Immature natural killer cell (primary cell): Measurements from ENCODE around the gene TULP1. TPM values are rescaled to one million over a fixed set of nuclear protein-coding genes. Genes with fewer than 3 reads are reported as not detected.

Experiments used
- DNase-seq, 3 donors: peaks; one replicate each; pipeline ENCODE4 v3.0.0; 2022; ENCODE audit warnings: mixed read lengths in 1 of 3
- H3K27ac Mint-ChIP-seq, 6 donors: one replicate each; pipeline ENCODE4 v1.8.0; 2020; ENCODE audit warnings: mixed read lengths in 6 of 6, mild to moderate bottlenecking in 5 of 6, inconsistent platforms in 4 of 6, moderate library complexity in 3 of 6
- H3K27me3 Mint-ChIP-seq, 3 donors: one replicate each; pipeline ENCODE4 v1.8.0; 2020 to 2021; ENCODE audit warnings: low read depth in 3 of 3, mild to moderate bottlenecking in 3 of 3, mixed read lengths in 3 of 3, moderate library complexity in 3 of 3, inconsistent platforms in 1 of 3
- H3K36me3 Mint-ChIP-seq, 3 donors: one replicate each; pipeline ENCODE4 v1.8.0; 2020; ENCODE audit warnings: mixed read lengths in 3 of 3, inconsistent platforms in 2 of 3, mild to moderate bottlenecking in 2 of 3
- H3K4me1 Mint-ChIP-seq, 2 donors: one replicate each; pipeline ENCODE4 v1.8.0; 2020; ENCODE audit warnings: inconsistent platforms in 2 of 2, mild to moderate bottlenecking in 2 of 2, mixed read lengths in 2 of 2, moderate library complexity in 1 of 2
- H3K4me3 Mint-ChIP-seq, 5 donors: one replicate each; pipeline ENCODE4 v1.8.0; 2020; ENCODE audit warnings: mild to moderate bottlenecking in 5 of 5, mixed read lengths in 5 of 5, inconsistent platforms in 3 of 5, moderate library complexity in 3 of 5
- H3K9me3 Mint-ChIP-seq, 6 donors: one replicate each; pipeline ENCODE4 v1.8.0; 2020; ENCODE audit warnings: mild to moderate bottlenecking in 6 of 6, mixed read lengths in 6 of 6, inconsistent platforms in 4 of 6, moderate library complexity in 3 of 6
- polyA plus RNA-seq, 3 donors: library from polyadenylated mRNA; unstranded; fragments of 300-500 nt; fragmentation: Illumina TruSeq; gene quantifications; one replicate each; pipeline ENCODE4 v1.2.3, GENCODE V29; 2021

TULP1 gene
- not detected for polyA plus RNA-seq

DNA sequence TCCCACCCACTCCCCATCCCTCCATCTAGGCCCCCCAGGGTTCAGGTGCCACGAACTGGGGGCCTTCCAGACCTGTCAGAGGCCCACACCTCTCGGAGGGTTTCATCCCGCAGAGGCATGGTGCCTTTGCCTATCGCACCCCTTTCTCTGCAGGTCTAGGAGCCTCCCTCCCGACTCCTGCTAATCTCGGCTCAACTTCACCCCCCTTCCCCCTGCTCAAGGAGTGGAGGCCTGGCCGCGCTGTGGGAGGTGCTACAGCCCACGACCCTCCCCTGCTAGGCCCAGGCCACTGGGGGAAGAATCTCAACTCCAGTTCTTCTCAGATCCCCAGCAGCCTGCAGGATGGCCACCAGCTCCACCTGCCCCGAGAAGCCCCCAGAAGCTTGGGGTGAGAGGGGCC lies at the start of gene TULP1:
TSS of gene TULP1 (minus strand) at position 157 of the 400 bp plus-strand sequence. CDS start at position 119, 38 bp downstream.
- Mint-ChIP-seq H3K36me3 (no peaks in the 10 kb centered on the region), H3K9me3 (no peaks in the 10 kb centered on the region), H3K4me3 (peak within 1 kb of the TSS in 1 of 5 donors; percentile 10), H3K27me3 (peaks cover 3 to 14% (median 7%) of the 10 kb centered on the region in 3 donors), H3K4me1 (no peaks in the 10 kb centered on the region), H3K27ac (no peak within 1 kb of the TSS)
- no peak for DNase-seq

DNA sequence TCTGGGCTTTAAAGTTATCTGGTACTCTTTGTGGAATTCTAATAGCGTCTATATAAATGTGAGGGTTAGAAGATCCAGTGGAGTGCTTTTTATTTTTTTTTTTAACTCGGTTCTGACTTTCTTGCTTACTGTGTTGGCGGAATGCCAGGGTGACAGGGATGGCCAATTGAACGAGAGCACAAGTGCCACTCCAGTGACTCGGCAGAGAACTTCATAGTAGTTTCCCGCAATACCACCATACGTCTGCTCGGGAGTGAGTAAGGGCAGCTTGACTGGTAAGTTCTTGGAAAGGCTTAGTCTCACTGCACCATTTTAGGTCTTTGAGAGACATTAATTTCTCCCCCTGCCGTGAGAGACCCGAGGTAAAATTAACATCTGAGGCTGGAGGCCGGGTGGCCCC lies 49.4 kb upstream of the TULP1 start:
- Mint-ChIP-seq H3K27ac (no peak overlapping the region), H3K9me3 (no peaks in the 10 kb centered on the region), H3K36me3 (peaks cover 0 to 4% (median 0%) of the 10 kb centered on the region in 3 donors), H3K4me3 (no peak overlapping the region), H3K27me3 (peaks cover 3 to 16% (median 12%) of the 10 kb centered on the region in 3 donors), H3K4me1 (no peaks in the 10 kb centered on the region)
- no peak for DNase-seq

DNA sequence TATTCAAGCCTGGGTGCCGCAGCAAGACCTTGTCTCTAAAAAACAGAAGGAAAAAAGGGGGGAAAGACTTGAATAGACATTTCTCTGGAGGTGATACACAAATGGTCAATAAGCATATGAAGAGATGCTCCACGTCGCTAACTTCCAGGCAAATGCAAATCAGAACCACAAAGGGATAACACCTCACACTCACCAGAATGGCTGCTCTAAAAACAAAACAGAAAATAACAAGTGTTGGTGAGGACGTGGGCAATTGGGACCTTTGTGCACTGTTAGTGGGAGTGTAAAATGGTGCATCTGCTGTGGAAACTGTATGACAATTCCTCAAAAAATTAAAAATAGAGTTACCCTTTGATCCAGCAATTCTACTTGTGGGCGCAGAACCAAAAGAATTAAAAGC lies 48.4 kb upstream of the TULP1 start:
- no peaks in the 10 kb centered on the region for H3K9me3 Mint-ChIP-seq

DNA sequence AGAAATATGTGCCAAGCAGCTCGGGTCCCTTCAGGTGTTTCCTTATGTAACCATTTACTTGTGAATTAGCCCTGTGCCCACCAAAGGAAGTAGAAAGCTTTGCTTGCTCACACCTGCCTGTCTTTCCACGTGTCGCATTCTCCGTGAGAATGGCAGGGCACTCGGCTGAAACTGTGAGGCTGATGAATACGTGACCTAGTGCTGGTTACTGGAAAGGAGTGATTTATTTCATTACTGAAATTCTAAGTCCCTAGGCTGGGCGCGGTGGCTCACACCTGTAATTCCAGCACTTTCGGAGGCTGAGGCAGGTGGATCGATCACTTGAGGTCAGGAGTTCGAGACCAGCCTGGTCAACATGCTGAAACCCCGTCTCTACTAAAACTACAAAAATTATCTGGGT lies 45.9 kb upstream of the TULP1 start:
- Mint-ChIP-seq H3K27me3 (peaks cover 3 to 10% (median 6%) of the 10 kb centered on the region in 3 donors), H3K36me3 (no peaks in the 10 kb centered on the region), H3K4me3 (no peak overlapping the region), H3K27ac (no peak overlapping the region), H3K9me3 (no peaks in the 10 kb centered on the region), H3K4me1 (no peaks in the 10 kb centered on the region)
- no peak for DNase-seq

More for the DNA sequence above, 48.4 kb upstream of the TULP1 start:
- H3K27me3 Mint-ChIP-seq: peaks cover 3 to 11% (median 11%) of the 10 kb centered on the region in 3 donors
- no peak overlapping the region for H3K27ac Mint-ChIP-seq
- H3K36me3 Mint-ChIP-seq: no peaks in the 10 kb centered on the region
- no peaks in the 10 kb centered on the region for H3K4me1 Mint-ChIP-seq
- DNase-seq: no peak
- no peak overlapping the region for H3K4me3 Mint-ChIP-seq

DNA sequence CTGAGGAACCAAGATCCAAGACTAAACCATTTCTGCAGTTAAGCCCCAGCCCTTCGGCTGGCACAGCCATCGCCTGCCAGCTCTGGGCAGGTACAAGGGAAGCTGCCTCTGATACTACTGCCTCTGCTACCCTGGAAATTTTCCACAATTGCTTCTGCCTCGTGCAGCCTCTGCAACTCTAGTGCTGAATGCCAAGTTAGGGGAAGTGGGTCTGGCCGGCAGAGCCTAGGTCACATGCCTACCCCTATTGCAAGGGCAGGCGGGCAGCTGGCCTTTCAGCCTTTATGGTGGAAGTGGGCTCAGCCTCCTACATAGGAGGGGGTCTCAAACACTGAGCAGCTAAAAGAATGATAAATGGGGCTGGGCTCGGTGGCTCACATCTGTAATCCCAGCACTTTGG lies 44.5 kb upstream of the TULP1 start:
- no peaks in the 10 kb centered on the region for H3K9me3 Mint-ChIP-seq
- H3K27ac Mint-ChIP-seq: no peak overlapping the region
- H3K4me1 Mint-ChIP-seq: peaks cover 3 to 4% of the 10 kb centered on the region in 2 donors
- H3K27me3 Mint-ChIP-seq: peaks cover 0 to 5% (median 2%) of the 10 kb centered on the region in 3 donors
- no peak overlapping the region for H3K4me3 Mint-ChIP-seq
- no peak for DNase-seq
- no peaks in the 10 kb centered on the region for H3K36me3 Mint-ChIP-seq

DNA sequence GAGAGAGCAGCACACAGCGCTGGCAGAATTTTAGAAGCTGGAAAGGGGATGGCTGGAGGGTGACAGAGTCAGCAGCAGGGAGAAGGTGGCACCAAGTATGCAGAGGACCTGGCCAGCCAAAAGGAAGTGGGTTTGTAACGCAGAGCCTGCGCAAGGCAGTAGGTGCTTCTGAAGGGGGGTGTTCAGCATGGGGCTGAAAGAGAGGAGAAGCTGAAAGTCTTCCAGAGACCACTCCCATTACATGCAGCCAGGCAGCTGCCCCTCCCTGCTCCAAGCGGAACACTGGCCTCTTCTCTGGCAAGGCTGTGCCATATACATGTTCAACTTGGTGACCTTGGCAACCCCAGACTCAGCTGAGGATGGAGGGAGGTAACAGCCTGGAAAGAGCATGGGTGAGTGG lies 42.1 kb upstream of the TULP1 start:
- peaks cover 9 to 17% of the 10 kb centered on the region in 2 donors for H3K4me1 Mint-ChIP-seq
- H3K9me3 Mint-ChIP-seq: peaks cover 6 to 11% (median 8%) of the 10 kb centered on the region in 6 donors
- no peak overlapping the region for H3K27ac Mint-ChIP-seq
- peaks cover 2 to 5% (median 4%) of the 10 kb centered on the region in 3 donors for H3K27me3 Mint-ChIP-seq
- peaks cover 4 to 8% (median 4%) of the 10 kb centered on the region in 3 donors for H3K36me3 Mint-ChIP-seq
- H3K4me3 Mint-ChIP-seq: no peak overlapping the region
- DNase-seq: no peak

DNA sequence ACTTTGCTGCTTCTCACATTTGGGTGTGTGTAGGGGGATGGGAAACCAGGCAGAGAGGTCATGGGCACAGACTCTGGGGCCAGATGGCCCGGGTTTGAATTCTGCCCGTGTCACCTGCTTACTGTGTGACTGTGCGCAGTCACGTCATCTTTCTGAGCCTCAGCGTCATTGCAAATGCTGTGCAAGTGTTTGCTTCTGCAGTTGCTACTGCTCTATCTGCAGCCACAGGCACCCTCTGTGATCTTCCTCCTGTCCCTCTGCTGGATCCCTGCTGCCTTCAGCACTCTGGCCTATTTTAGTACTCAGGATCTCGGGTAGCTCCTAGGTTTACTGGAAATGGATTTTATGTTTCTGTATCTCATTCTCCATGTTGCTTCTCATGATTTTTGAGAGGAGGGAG lies 40.6 kb upstream of the TULP1 start:
- Mint-ChIP-seq H3K9me3 (peaks cover 6 to 14% (median 10%) of the 10 kb centered on the region in 6 donors), H3K4me3 (no peak overlapping the region), H3K27me3 (peaks cover 2% of the 10 kb centered on the region in 3 donors), H3K36me3 (peaks cover 4 to 10% (median 4%) of the 10 kb centered on the region in 3 donors), H3K27ac (no peak overlapping the region), H3K4me1 (peaks cover 9 to 17% of the 10 kb centered on the region in 2 donors)
- no peak for DNase-seq

DNA sequence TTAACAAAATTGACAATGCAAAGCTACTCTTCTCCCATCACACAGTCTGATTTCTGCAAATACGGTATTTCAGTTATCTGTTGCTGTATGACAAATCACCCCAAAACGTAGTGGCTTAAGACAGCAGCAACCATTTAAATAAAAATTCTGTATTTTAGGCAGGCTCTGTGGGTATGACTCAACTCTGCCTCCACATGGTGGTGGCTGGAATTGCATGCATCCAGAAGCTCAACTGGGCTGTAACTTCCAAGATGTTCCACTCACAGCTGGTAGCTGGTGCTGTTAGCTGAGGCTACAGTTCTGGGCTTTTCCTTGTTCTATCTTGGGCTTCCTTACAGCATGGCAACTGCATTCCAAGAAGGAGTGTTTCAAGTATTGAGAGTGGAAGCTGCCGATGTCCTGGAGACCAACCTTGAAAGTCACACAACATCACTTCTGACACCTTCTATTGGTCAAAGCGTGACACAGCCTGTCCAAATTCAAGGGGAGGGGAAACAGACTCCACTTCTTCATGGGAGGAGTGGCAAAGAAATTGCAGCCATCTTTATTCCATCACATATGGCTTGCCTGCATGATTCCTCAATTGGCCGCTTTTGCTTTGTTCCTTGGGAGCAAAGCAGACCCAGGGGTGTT lies 39.7 kb upstream of the TULP1 start:
- peaks cover 6 to 14% (median 10%) of the 10 kb centered on the region in 6 donors for H3K9me3 Mint-ChIP-seq
- H3K27ac Mint-ChIP-seq: no peak overlapping the region
- H3K27me3 Mint-ChIP-seq: peaks cover 2 to 5% (median 3%) of the 10 kb centered on the region in 3 donors
- no peak overlapping the region for H3K4me3 Mint-ChIP-seq
- H3K4me1 Mint-ChIP-seq: peaks cover 9 to 17% of the 10 kb centered on the region in 2 donors
- peak; percentile 57 to 67 (median 67) for DNase-seq
- peaks cover 4 to 10% (median 4%) of the 10 kb centered on the region in 3 donors for H3K36me3 Mint-ChIP-seq

DNA sequence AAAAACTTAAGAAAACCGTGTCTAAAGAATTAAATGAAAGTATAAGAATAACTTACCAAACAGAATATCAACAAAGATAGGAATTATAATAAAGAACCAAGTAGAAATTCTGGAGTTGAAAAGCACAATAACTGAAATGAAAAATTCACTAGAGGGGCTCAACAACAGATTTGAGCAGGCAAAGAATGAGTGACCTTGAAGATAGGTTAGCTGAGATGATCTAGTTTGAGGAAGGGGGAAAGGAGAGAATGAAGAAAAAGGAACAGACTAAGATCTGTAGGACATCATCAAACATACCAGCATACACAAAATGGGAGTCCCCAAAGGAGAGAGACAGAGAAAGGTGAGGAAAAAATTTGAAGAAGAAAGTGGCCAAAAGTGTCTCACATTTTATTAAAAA lies 37.7 kb upstream of the TULP1 start:
- peaks cover 2 to 5% (median 4%) of the 10 kb centered on the region in 3 donors for H3K27me3 Mint-ChIP-seq
- H3K27ac Mint-ChIP-seq: peak overlapping the region in 1 of 6 donors; percentile 14
- H3K4me3 Mint-ChIP-seq: peak overlapping the region in 1 of 5 donors; percentile 30
- DNase-seq: no peak
- H3K4me1 Mint-ChIP-seq: peaks cover 9 to 17% of the 10 kb centered on the region in 2 donors
- peaks cover 4 to 10% (median 4%) of the 10 kb centered on the region in 3 donors for H3K36me3 Mint-ChIP-seq
- peaks cover 6 to 14% (median 10%) of the 10 kb centered on the region in 6 donors for H3K9me3 Mint-ChIP-seq

DNA sequence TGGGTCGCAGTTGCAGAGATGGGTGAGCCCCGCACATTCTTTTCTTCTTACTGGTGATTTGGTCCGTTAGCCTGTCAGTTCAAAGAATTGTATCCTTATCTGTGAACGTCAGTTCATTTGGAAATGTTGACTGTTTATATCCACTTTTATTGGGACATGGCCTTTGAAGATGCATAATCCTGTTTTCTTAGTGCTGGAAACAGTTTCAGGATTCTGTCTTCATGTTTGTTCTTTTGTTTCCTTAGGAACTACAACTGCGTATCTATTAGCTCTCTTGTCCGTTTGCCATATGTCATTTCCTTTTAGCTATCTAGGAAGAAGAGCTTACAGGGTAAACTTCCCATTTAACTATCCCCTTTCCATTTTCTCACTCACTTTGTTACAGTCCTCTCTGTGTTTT lies 35.0 kb upstream of the TULP1 start:
- H3K9me3 Mint-ChIP-seq: peaks cover 6 to 14% (median 10%) of the 10 kb centered on the region in 6 donors
- no peak for DNase-seq
- no peak overlapping the region for H3K4me3 Mint-ChIP-seq
- H3K27me3 Mint-ChIP-seq: peaks cover 2 to 5% (median 5%) of the 10 kb centered on the region in 3 donors
- H3K36me3 Mint-ChIP-seq: peaks cover 4 to 10% (median 4%) of the 10 kb centered on the region in 3 donors
- H3K27ac Mint-ChIP-seq: no peak overlapping the region
- H3K4me1 Mint-ChIP-seq: peaks cover 9 to 17% of the 10 kb centered on the region in 2 donors

DNA sequence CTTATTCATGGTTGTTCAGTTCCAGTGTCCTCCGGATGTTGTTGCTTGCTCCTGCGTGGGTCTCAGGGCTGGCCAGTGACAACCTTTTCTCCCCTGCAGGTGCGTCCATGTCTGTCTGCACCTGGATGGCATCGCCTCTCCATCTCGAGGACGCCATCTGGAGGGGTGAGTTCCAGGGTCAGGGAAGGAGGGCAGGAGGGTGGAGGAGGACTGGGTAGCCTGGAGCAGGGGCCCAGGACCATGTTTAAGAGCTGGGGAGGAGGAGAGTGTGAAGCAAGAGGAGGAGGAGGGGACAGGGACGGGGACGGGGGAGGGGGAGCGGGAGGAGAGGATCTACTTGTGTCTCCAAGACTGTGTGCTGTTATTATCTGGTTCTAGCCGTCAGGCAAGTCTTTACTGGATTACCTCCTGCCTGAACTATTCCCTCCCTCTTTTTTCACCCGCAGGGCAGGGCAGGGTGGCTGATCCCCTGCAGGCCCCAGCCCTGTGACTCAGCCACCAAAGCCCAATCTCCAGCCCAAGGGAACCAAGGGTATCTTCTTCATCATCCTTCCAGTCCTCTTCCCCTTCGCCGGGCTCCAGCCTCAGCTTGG lies 32.2 kb upstream of the TULP1 start:
- no peaks in the 10 kb centered on the region for H3K4me1 Mint-ChIP-seq
- no peak overlapping the region for H3K4me3 Mint-ChIP-seq
- DNase-seq: no peak
- H3K9me3 Mint-ChIP-seq: peaks cover under 1 to 3% (median 2%) of the 10 kb centered on the region in 6 donors
- peaks cover 0 to 5% (median 3%) of the 10 kb centered on the region in 3 donors for H3K27me3 Mint-ChIP-seq
- peaks cover 0 to 3% (median 0%) of the 10 kb centered on the region in 3 donors for H3K36me3 Mint-ChIP-seq
- H3K27ac Mint-ChIP-seq: no peak overlapping the region

DNA sequence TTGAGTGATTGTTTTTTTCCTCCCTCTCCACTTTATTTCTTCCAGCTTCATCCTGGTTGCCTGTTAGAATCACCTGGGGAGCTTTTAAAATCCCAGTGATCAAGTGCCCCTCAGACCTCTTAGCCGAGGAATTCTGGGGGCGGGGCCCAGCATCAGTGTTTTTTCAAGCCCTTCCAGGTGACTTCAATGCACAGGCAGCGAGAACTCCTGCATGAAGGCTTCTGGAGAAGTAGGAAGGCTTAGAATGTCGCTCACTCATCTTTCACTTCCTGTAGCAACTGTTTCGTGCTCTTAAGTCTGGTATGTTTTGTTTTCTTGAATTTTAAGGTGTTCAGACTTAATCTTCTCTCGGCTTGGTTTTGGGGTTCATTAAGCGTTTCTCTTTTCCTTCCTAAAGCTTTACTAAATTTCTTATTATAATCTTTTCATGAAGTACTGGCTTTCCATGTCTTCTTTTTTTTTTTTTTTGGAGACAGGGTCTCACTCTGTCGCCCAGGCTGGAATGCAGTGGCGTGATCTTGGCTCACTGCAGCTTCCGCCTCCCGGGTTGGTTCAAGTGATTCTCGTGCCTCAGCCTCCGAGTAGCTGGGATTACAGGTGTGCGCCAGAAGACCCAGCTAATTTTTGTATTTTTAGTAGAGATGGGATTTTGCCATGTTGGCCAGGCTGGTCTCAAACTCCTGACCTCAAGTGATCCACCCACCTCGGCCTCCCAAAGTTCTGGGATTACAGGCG lies 30.9 kb upstream of the TULP1 start:
- DNase-seq: no peak
- Mint-ChIP-seq H3K4me3 (no peak overlapping the region), H3K4me1 (no peaks in the 10 kb centered on the region), H3K27me3 (peaks cover 0 to 5% (median 5%) of the 10 kb centered on the region in 3 donors), H3K27ac (no peak overlapping the region), H3K9me3 (no peaks in the 10 kb centered on the region), H3K36me3 (no peaks in the 10 kb centered on the region)

DNA sequence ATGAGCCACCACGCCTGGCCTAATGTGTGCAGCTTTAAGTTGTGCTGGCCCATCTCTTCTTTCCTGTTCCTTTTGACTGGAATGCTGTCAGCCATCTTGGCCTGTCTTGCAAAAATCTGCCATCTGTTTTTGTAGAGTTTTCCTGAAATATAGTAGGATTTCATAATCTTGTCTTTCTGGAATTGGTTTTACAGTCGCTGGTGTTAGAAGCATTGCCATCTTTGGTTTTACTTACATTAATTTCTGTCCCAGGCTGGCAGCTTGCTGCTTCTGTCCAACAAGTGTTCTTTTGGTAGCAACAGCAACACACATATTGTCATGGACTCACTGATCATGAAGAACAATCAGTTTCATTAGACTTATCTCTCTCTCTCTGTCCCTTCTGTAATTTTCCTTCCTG lies 29.1 kb upstream of the TULP1 start:
- no peak overlapping the region for H3K4me3 Mint-ChIP-seq
- no peaks in the 10 kb centered on the region for H3K9me3 Mint-ChIP-seq
- H3K36me3 Mint-ChIP-seq: no peaks in the 10 kb centered on the region
- H3K4me1 Mint-ChIP-seq: no peaks in the 10 kb centered on the region
- H3K27me3 Mint-ChIP-seq: peaks cover 1 to 3% (median 2%) of the 10 kb centered on the region in 3 donors
- no peak for DNase-seq
- H3K27ac Mint-ChIP-seq: no peak overlapping the region

DNA sequence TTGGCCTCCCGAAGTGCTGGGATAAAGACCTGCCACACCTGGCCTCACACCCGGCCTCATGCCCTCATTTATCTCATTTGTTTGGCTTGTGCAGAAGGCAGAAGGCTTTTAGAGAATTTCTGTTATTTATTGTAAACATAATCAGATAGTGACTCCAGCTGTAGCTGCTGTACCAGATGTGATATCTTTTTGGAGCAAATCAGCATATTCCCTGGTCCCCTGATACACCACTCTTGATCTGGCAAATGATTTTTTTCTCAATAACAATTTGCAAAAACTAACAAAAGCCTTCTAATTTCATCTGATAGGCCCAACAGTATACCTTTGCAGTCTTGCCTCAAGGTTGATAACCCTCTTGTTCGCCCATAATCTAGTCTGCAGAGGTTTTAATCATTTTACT lies 26.5 kb upstream of the TULP1 start:
- no peaks in the 10 kb centered on the region for H3K9me3 Mint-ChIP-seq
- no peak overlapping the region for H3K4me3 Mint-ChIP-seq
- peak overlapping the region in 1 of 6 donors; percentile 30 for H3K27ac Mint-ChIP-seq
- no peak for DNase-seq
- H3K4me1 Mint-ChIP-seq: no peaks in the 10 kb centered on the region
- no peaks in the 10 kb centered on the region for H3K36me3 Mint-ChIP-seq
- peaks cover 2 to 8% (median 2%) of the 10 kb centered on the region in 3 donors for H3K27me3 Mint-ChIP-seq
